HepG2 (cell line): ENCODE results near the gene VASN. TPM values are rescaled to one million over a fixed set of nuclear protein-coding genes. Genes with fewer than 3 reads are reported as not detected.
A peak's percentile ranks its signal among the peaks of the same experiment; 100 is the strongest.

Experiments
- GZF1 ChIP-seq: sonication (generic); formaldehyde crosslinking; IDR thresholded peaks from 2 replicates; pipeline ENCODE4 v1.5.1; 2020; ENCODE audit warnings: mild to moderate bottlenecking, missing genetic modification reagents
- HMGXB3 ChIP-seq: sonication (generic); formaldehyde crosslinking; IDR thresholded peaks from 2 replicates; pipeline ENCODE4 v1.4.0; 2020; ENCODE audit warnings: missing genetic modification reagents, borderline replicate concordance
- IKZF5 ChIP-seq: IDR thresholded peaks from 2 replicates; pipeline ENCODE4 v1.6.1; 2018; ENCODE audit warnings: missing genetic modification reagents, mild to moderate bottlenecking, missing compliant biosample characterization
- KDM6A ChIP-seq: IDR thresholded peaks from 2 replicates; pipeline ENCODE4 v1.6.1; 2016; ENCODE audit warnings: low read depth
- PLSCR1 ChIP-seq: sonication (generic); formaldehyde crosslinking; IDR thresholded peaks from 2 replicates; pipeline ENCODE4 v1.5.0; 2020; ENCODE audit warnings: missing genetic modification reagents, mild to moderate bottlenecking, borderline replicate concordance
- REST ChIP-seq, 2 experiments: IDR thresholded peaks; 2 replicates each; pipeline ENCODE4 v1.6.1; 2011 to 2012; ENCODE audit warnings: low read length in 2 of 2, borderline replicate concordance in 1 of 2, low read depth in 1 of 2, mild to moderate bottlenecking in 1 of 2, moderate library complexity in 1 of 2
- RFX3 ChIP-seq: IDR thresholded peaks from 2 replicates; pipeline ENCODE4 v1.6.1; 2016; ENCODE audit warnings: missing biosample characterization, missing genetic modification reagents
- ZBTB7A ChIP-seq: sonication (generic); formaldehyde crosslinking; IDR thresholded peaks from 2 replicates; pipeline ENCODE4 v1.8.0; 2022; ENCODE audit warnings: mild to moderate bottlenecking, missing genetic modification reagents
- ZFP90 ChIP-seq: sonication (generic); formaldehyde crosslinking; IDR thresholded peaks from 2 replicates; pipeline ENCODE4 v1.8.0; 2022; ENCODE audit warnings: missing genetic modification reagents, mild to moderate bottlenecking, inconsistent platforms, borderline replicate concordance
- ZNF513 ChIP-seq: sonication (generic); formaldehyde crosslinking; conservative IDR thresholded peaks from 2 replicates; pipeline ENCODE4 v1.5.0; 2020; ENCODE audit warnings: missing genetic modification reagents
- ZNF850 ChIP-seq: sonication (generic); formaldehyde crosslinking; conservative IDR thresholded peaks from 2 replicates; pipeline ENCODE4 v1.9.0; 2021; ENCODE audit warnings: mild to moderate bottlenecking, missing genetic modification reagents
- ZNF883 ChIP-seq: sonication (generic); formaldehyde crosslinking; IDR thresholded peaks from 2 replicates; pipeline ENCODE4 v1.5.1; 2020; ENCODE audit warnings: mild to moderate bottlenecking, missing genetic modification reagents; ENCODE audit errors: not compliant biosample characterization
- polyA plus RNA-seq, 8 experiments: library from polyadenylated mRNA; depleted of rRNA in 3 of 8; stranded (reverse) in 7 of 8; unstranded in 1 of 8; fragments of >200 nt; fragmentation: Illumina TruSeq in 4 of 8; extraction: Trizol in 4 of 8; gene quantifications; 2 replicates each; pipeline versions ENCODE4 v1.2.1 to v1.2.3, GENCODE V29; 2011 to 2016; ENCODE audit warnings: low read depth in 4 of 8, missing spikeins in 1 of 8, mixed read lengths in 1 of 8; ENCODE audit not compliant: insufficient read depth in 1 of 8
- total RNA-seq, 5 experiments: library from RNA; depleted of rRNA; stranded (reverse); fragments of >200 nt; fragmentation: Illumina TruSeq; extraction: Trizol; gene quantifications; 2 replicates each; pipeline ENCODE4 v1.2.3, GENCODE V29; 2016; ENCODE audit warnings: low read depth in 1 of 5
- TF ChIP-seq, protein P1 (sequence below): sonication (generic); formaldehyde crosslinking; IDR thresholded peaks from 2 replicates; pipeline ENCODE4 v1.5.0; 2020; ENCODE audit warnings: missing genetic modification reagents

Gene VASN
- total and polyA plus RNA-seq, 2 of the 13 experiments (the other 11 are each of a cell fraction or from before 2014, with no cell fraction given) = 8.4 to 18.2 TPM

GRCh38 chr16:4345836-4346781, 25.5 kb upstream of the VASN start (continued):
- TF ChIP-seq, protein P1, sequence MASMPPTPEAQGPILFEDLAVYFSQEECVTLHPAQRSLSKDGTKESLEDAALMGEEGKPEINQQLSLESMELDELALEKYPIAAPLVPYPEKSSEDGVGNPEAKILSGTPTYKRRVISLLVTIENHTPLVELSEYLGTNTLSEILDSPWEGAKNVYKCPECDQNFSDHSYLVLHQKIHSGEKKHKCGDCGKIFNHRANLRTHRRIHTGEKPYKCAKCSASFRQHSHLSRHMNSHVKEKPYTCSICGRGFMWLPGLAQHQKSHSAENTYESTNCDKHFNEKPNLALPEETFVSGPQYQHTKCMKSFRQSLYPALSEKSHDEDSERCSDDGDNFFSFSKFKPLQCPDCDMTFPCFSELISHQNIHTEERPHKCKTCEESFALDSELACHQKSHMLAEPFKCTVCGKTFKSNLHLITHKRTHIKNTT (CRISPR knock-in tag) = no peak
- TF ChIP-seq REST (IDR thresholded peaks at IDR 0.05; ENCODE audit: borderline replicate concordance in 1 of 2, low read depth in 1 of 2, low read length in 2 of 2) (no peak), ZFP90 (CRISPR knock-in tag) (no peak; the same call in 1 of the 2 replicates), ZNF883 (CRISPR knock-in tag) (no peak), GZF1 (no peak), ZNF850 (no peak), ZBTB7A (CRISPR knock-in tag) (peak; percentile 83; the same call in 1 of the 2 replicates), RFX3 (CRISPR knock-in tag) (no peak), KDM6A (CRISPR knock-in tag) (peak; percentile 45; the same call in 1 of the 2 replicates), HMGXB3 (CRISPR knock-in tag) (peak; percentile 70; the same call in 1 of the 2 replicates), PLSCR1 (CRISPR knock-in tag) (no peak), ZNF513 (CRISPR knock-in tag) (no peak), IKZF5 (CRISPR knock-in tag) (peak; percentile 82)
